Astrocyte of the cerebellum (primary cell): ENCODE results near the gene TKTL1.

ENCODE experiments used
- DNase-seq: peaks from one replicate; pipeline ENCODE4 v3.0.0-alpha.2; 2011; ENCODE audit warnings: low read depth
- H3K4me3 ChIP-seq: 2 replicates; pipeline ENCODE4 v1.5.1; 2011; ENCODE audit warnings: mild to moderate bottlenecking, low read depth, low read length, moderate library complexity
- CTCF ChIP-seq: IDR thresholded peaks from 2 replicates; pipeline ENCODE4 v1.5.1; 2012; ENCODE audit warnings: low read length, low read depth, moderate library complexity, mild to moderate bottlenecking; ENCODE audit errors: missing control alignments
- in situ Hi-C: cut with HindIII; loops from 2 replicates; pipeline ENCODE4 v1.10.0; 2017; ENCODE audit warnings: low sequenced_read_pairs

Gene TKTL1

DNA sequence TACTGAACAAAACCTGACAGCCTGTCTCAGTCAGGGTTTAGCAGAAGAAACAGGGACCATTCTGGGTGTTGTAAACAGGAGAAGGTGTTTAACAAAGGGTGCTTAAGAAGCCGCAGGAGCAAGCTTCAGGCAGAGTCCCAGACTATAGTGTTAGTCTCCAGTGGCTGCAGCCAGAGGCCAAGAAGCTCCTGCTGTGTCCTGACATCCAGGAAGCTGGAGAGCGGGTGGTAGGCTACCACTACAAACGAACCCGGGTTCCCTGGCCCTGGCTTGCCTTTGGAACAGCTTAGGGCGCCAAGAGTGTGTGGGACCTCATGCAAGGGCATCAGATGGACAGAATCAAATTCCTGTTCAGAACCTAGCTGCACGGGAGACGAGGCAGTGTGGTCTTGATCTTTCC, 27.9 kb downstream of the TKTL1 start:
- in situ Hi-C loops = no loop called here
- H3K4me3 ChIP-seq = no peak overlapping the region
- TF ChIP-seq CTCF = no peak
- DNase-seq = no peak

- in situ Hi-C loops = no loop called here
- peak; percentile 42 for DNase-seq
- H3K4me3 ChIP-seq = no peak overlapping the region
- no peak for TF ChIP-seq CTCF
Measured at GRCh38 chrX:154325541-154325940, 29.9 kb downstream of the TKTL1 start.

DNA sequence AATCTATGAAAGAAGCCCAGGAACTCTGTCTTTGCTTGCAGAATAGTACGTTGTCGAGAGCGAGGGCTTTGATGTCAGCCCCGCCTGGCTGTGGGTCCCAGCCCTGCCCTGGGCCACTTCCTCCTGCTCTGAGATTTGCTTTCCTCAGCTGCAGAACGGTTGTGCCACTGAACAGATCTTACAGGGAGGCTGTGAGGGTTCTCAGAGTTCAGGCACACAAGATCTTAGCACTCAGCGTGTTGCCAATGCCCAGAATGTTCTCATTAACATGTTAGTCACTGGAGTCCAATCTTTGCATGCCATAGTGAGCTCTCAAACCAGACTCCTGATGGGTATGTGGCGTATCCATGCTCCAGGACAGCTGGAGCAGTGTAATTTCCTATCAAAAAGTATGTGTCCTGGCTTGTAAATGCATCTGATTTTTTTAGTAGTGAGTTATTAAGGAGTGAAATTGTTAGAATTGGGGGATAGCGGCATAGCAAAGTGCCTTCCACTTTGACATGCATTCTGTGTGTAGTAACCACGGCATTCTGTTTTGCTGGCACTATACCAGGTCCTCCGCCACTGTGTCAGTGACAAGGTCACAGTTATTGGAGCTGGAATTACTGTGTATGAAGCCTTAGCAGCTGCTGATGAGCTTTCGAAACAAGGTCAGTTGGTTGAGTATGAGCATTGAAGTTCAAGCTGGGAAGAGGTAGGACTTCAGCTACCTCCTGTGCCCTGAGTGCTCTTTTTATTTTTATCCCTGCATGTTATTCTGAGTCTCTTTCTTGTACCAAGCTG, 31.6 kb downstream of the TKTL1 start:
- no peak for TF ChIP-seq CTCF
- H3K4me3 ChIP-seq = no peak overlapping the region
- no peak for DNase-seq
- in situ Hi-C loops = no loop called here

DNA sequence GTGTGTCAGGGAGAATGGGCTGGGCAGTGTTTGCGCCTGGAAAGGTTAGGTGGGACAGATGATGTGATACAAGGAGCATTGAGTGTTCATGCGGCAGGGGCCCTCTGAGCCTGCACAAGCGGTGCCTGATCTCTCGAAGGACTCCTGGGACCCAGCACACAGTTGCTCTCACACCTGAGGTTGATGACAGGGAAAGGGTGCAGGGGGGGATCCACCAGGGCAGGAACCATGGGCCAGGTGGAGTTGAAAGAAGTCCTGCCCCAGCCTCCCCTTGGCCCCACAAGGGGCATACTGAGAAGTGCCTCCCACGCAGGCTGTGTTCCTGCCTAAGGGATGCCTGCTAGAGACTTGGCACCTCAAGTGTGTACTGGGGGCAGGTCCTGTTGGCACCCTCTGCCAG, 33.1 kb downstream of the TKTL1 start:
- no peak for TF ChIP-seq CTCF
- H3K4me3 ChIP-seq = no peak overlapping the region
- in situ Hi-C loops = no loop called here
- no peak for DNase-seq

DNA sequence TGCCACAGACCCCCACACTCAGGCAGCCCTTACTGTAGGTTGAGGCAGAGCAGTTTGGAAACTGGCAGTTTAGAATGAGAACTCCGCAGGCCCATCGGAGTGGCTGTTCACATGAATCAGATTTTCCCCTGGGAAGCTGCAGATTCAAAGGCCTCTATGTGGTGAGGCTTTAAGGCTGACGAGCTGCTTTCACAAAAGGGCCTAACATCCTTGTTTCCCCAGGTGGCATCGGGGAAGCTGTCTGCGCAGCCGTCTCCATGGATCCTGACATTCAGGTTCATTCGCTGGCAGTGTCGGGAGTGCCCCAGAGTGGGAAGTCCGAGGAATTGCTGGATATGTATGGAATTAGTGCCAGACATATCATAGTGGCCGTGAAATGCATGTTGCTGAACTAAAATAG, 33.7 kb downstream of the TKTL1 start:
- in situ Hi-C loops = no loop called here
- no peak for TF ChIP-seq CTCF
- no peak overlapping the region for H3K4me3 ChIP-seq
- DNase-seq = no peak

GRCh38 chrX:154332561-154332960, 37.0 kb downstream of the TKTL1 start:
- TF ChIP-seq CTCF = no peak
- in situ Hi-C loops = no loop called here
- DNase-seq = no peak
- no peak overlapping the region for H3K4me3 ChIP-seq
